DND-41 (cell line): ENCODE results near the gene MMP25.

Experiments
- CTCF ChIP-seq: IDR thresholded peaks from 2 replicates; pipeline ENCODE4 v1.5.1; 2012; ENCODE audit warnings: borderline replicate concordance, low read length, moderate library complexity, mild to moderate bottlenecking; ENCODE audit not compliant: poor library complexity, severe bottlenecking; ENCODE audit errors: extremely low read depth
- EZH2 ChIP-seq: IDR thresholded peaks from 3 replicates; pipeline ENCODE4 v1.6.1; 2012; ENCODE audit warnings: borderline replicate concordance, low read depth, mild to moderate bottlenecking, moderate library complexity, low read length, inconsistent platforms; ENCODE audit not compliant: severe bottlenecking

GRCh38 chr16:3027983-3028715, 18.2 kb upstream of the MMP25 start:
- TF ChIP-seq CTCF, result peak; percentile 78
- no peak for TF ChIP-seq EZH2
